AG09309 (cell line): Measurements from ENCODE around the gene FAP.

ENCODE experiments used
- DNase-seq: peaks from one replicate; pipeline ENCODE4 v3.0.0-alpha.2; 2010; ENCODE audit warnings: low read depth
- H3K4me3 ChIP-seq: 2 replicates; pipeline ENCODE4 v1.5.1; 2011; ENCODE audit warnings: mild to moderate bottlenecking, low read depth, low read length, moderate library complexity; ENCODE audit not compliant: control insufficient read depth
- CTCF ChIP-seq: IDR thresholded peaks from 2 replicates; pipeline ENCODE4 v1.5.1; 2011; ENCODE audit warnings: mild to moderate bottlenecking, low read depth, low read length, inconsistent platforms; ENCODE audit not compliant: insufficient read depth, control insufficient read depth; ENCODE audit errors: missing control alignments

FAP gene

GRCh38 chr2:162243294-162243693 is at the start of gene FAP:
FAP (minus strand) TSS chr2:162243445; CDS start chr2:162243327, 118 bp downstream.
- peak within 1 kb of the TSS; percentile 54 for H3K4me3 ChIP-seq
- no peak for TF ChIP-seq CTCF
- peak; percentile 91 for DNase-seq

- H3K4me3 ChIP-seq = no peak overlapping the region
- DNase-seq = no peak
- no peak for TF ChIP-seq CTCF
Observed at GRCh38 chr2:162291748-162292147, 48.5 kb upstream of the FAP start.

GRCh38 chr2:162282765-162283425 is 39.6 kb upstream of the FAP start:
- H3K4me3 ChIP-seq = no peak overlapping the region
- no peak for DNase-seq
- TF ChIP-seq CTCF = no peak

- TF ChIP-seq CTCF = no peak
- DNase-seq = no peak
- H3K4me3 ChIP-seq = no peak overlapping the region
Observed at GRCh38 chr2:162280654-162281053, 37.4 kb upstream of the FAP start.

GRCh38 chr2:162277381-162277780 is 34.1 kb upstream of the FAP start:
- H3K4me3 ChIP-seq = no peak overlapping the region
- TF ChIP-seq CTCF = no peak
- no peak for DNase-seq

- no peak overlapping the region for H3K4me3 ChIP-seq
- TF ChIP-seq CTCF = no peak
- DNase-seq = no peak
Observed at GRCh38 chr2:162267996-162268395, 24.8 kb upstream of the FAP start.

GRCh38 chr2:162267496-162267895 is 24.3 kb upstream of the FAP start:
- TF ChIP-seq CTCF = no peak
- no peak overlapping the region for H3K4me3 ChIP-seq
- DNase-seq = no peak
